GM18498 (cell line): Measurements from ENCODE around the gene CHCHD6.

Source experiments
- ATAC-seq: cut with Tn5 transposase; IDR thresholded peaks from one replicate; pipeline ENCODE4 v1.9.1; 2021; ENCODE audit warnings: mild to moderate bottlenecking, moderate library complexity; ENCODE audit not compliant: unreplicated experiment

Gene CHCHD6

GRCh38 chr3:126703512-126704493 lies at the start of gene CHCHD6:
Gene CHCHD6 (plus strand): TSS chr3:126704240. CDS start chr3:126704313, 73 bp downstream.
- ATAC-seq, result peak; percentile 99

- ATAC-seq, result no peak
Observed at GRCh38 chr3:126654571-126655383, 49.3 kb upstream of the CHCHD6 start, which contains the start of gene TXNRD3. Gene TXNRD3 (minus strand): TSS chr3:126655124.

- no peak for ATAC-seq
Observed at GRCh38 chr3:126655887-126656286, 48.2 kb upstream of the CHCHD6 start.

- no peak for ATAC-seq
Observed at GRCh38 chr3:126656371-126657134, 47.5 kb upstream of the CHCHD6 start.

GRCh38 chr3:126657901-126658300 lies 46.1 kb upstream of the CHCHD6 start:
- ATAC-seq, result no peak

GRCh38 chr3:126658584-126658983 lies 45.5 kb upstream of the CHCHD6 start:
- ATAC-seq, result no peak

GRCh38 chr3:126659915-126660886 lies 43.8 kb upstream of the CHCHD6 start:
- ATAC-seq, result no peak

- ATAC-seq, result no peak
Observed at GRCh38 chr3:126661532-126662364, 42.3 kb upstream of the CHCHD6 start.

- no peak for ATAC-seq
Observed at GRCh38 chr3:126663257-126663656, 40.8 kb upstream of the CHCHD6 start.

- no peak for ATAC-seq
Observed at GRCh38 chr3:126663750-126664149, 40.3 kb upstream of the CHCHD6 start.

GRCh38 chr3:126664591-126665214 lies 39.3 kb upstream of the CHCHD6 start:
- ATAC-seq, result no peak

GRCh38 chr3:126665221-126665936 lies 38.7 kb upstream of the CHCHD6 start:
- ATAC-seq, result no peak

- ATAC-seq, result no peak
Observed at GRCh38 chr3:126665959-126666657, 37.9 kb upstream of the CHCHD6 start.

GRCh38 chr3:126666658-126667528 lies 37.1 kb upstream of the CHCHD6 start:
- no peak for ATAC-seq

- ATAC-seq, result no peak
Observed at GRCh38 chr3:126667631-126668449, 36.2 kb upstream of the CHCHD6 start.
